ENCODE results near the gene VPS35. TPM values are rescaled to one million over a fixed set of nuclear protein-coding genes. Genes with fewer than 3 reads are reported as not detected.

VPS35 gene
- total and polyA plus RNA-seq, 2 of the 13 experiments (the other 11 are each of a cell fraction or from before 2014, with no cell fraction given): 30.7 to 136 TPM

GRCh38 chr16:46662123-46662522 lies 26.9 kb downstream of the VPS35 start (continued):
- TF ChIP-seq THAP9 (CRISPR knock-in tag; IDR thresholded peaks at IDR 0.05; ENCODE audit: borderline replicate concordance) (no peak), IKZF5 (CRISPR knock-in tag; IDR thresholded peaks at IDR 0.05) (no peak), ZFP1 (CRISPR knock-in tag; IDR thresholded peaks at IDR 0.05) (no peak), MED1 (CRISPR knock-in tag; IDR thresholded peaks at IDR 0.05) (no peak), ZNF660 (CRISPR knock-in tag; IDR thresholded peaks at IDR 0.05; ENCODE audit: borderline replicate concordance, low read depth) (no peak), ZNF224 (CRISPR knock-in tag; IDR thresholded peaks at IDR 0.05) (no peak), ATF3 (CRISPR knock-in tag; IDR thresholded peaks at IDR 0.05) (no peak), ADNP (CRISPR knock-in tag; IDR thresholded peaks at IDR 0.05) (no peak), ZNF205 (CRISPR knock-in tag; IDR thresholded peaks at IDR 0.05) (no peak)

- TF ChIP-seq RBM22 (optimal IDR thresholded peaks at IDR 0.05; ENCODE audit: low read length): peak; percentile 77
- no peak for TF ChIP-seq PPARG (CRISPR knock-in tag; conservative IDR thresholded peaks at IDR 0.05)
- CTCF ChIA-PET (ENCODE audit: low intra/inter-chr PET ratio, low total read pairs): no interaction called here
- POLR2A ChIA-PET: no interaction called here
- no peak for DNase-seq (ENCODE audit: low spot score)
- Histone ChIP-seq H4K20me1 (ENCODE audit: insufficient read depth, low read length) (no peaks in the 10 kb centered on the region), H3K79me2 (ENCODE audit: insufficient read depth, low read length) (no peaks in the 10 kb centered on the region), H3K4me3 (replicated peaks in 1 of 3; ENCODE audit: insufficient read depth in 1 of 3, low read depth in 2 of 3, low read length in 3 of 3) (no peak overlapping the region), H3K36me3 (replicated peaks in 1 of 2; ENCODE audit: control insufficient read depth in 1 of 2, insufficient read depth in 2 of 2, low read length in 2 of 2) (peaks cover 11 to 48% of the 10 kb centered on the region in 2 experiments), H3K27ac (ENCODE audit: extremely low read length, insufficient read depth, low read length) (no peak overlapping the region), H3K4me1 (ENCODE audit: insufficient read depth, low read length) (no peaks in the 10 kb centered on the region), H3K9me3 (ENCODE audit: low read length) (no peaks in the 10 kb centered on the region), H3K9ac (ENCODE audit: insufficient read depth, low read depth, low read length) (no peak overlapping the region), H3K4me2 (ENCODE audit: low read depth, low read length) (no peak overlapping the region), H2AFZ (ENCODE audit: low read length) (no peak overlapping the region), H3K27me3 (ENCODE audit: control insufficient read depth in 1 of 2, insufficient read depth in 2 of 2, low read length in 2 of 2) (no peaks in the 10 kb centered on the region)
- in situ Hi-C loops (cut with HindIII; ENCODE audit: extremely low pct_ligation_motif_present, low pct_unique_long_range_greater_than_20kb): no loop called here
- 100% methylated on average over 1 of the region's 1 CpG for WGBS (ENCODE audit: low lambda C conversion rate)
- FAIRE-seq: no peak
- BruUV-seq (replicated peaks): no TSS peak
- ATAC-seq: peak; percentile 23; the same call in 1 of the 3 replicates
- intact Hi-C loops (cut with micrococcal nuclease; ENCODE audit: unreplicated experiment): no loop called here
These were observed 30.1 kb downstream of the VPS35 start for GRCh38 chr16:46658925-46659324.
